HTERT RPE-1 (cell line): Measurements from ENCODE around the gene ERBB4.

Experiments used
- in situ Hi-C: fragments of 300-500 bp; cut with MboI; formaldehyde crosslinking; loops from 4 replicates; pipeline ENCODE4 v1.14.3; 2020; ENCODE audit warnings: low sequenced_read_pairs

The ERBB4 gene

DNA sequence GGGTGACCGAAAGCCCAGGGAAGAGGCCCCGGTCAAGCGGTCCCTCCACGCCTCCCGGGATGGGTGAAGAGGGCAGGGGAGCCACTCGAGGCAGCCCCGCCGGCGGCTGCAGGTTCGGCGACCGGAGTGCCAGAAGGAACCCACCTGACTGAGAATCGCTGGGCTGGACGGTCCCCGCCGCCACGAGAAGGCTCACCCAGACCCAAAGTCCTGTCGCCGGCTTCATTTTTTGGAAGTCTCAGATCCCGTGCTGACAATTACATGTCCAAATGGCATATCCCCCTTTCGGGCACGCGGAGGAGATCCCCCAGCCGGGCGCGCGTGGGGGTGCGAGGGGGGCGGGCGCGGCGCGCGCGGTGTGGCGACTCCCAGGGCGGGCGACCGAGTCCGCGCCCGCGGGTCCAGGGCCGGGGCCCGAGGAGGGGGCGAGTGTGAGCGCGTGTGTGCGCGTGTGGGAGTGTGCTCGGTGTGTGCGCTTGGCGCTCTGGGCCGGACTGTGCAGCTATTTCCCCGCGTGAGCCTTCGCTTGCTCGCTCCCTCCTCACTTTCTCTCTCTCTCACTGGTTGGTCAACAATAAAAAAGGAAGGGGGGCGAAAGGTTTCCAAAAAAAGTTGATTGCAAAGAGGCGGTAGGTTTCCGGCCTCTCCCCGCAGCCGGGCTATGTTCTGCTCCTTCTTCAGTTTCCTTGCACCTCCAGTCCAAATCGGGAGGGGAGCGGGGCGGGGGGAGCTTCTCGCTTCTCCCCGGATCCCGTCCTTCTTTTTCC, at the start of gene ERBB4:
ERBB4 (minus strand) TSS at position 498 of the 767 bp plus-strand sequence; CDS start at position 226, 272 bp downstream.
- in situ Hi-C loops, result no loop called here

DNA sequence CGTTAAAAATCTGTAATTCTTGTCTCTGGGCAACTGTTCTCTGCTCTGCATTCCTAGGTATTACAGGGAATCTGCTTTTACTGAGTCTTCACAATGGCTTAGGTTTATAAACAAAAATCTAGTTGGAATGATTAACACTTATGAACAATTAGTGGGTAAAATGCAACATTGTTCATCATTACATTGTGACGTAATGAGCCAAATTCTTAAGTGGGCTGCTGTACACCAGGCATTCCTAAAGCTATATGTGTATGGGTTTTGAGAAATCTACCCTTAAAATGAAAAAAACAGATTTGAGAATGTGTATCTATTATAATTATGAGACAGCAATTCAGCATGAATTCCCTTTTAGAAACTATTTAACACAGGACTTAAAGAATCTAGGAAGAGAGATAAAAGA, 41.5 kb upstream of the ERBB4 start:
- in situ Hi-C loops, result no loop called here

DNA sequence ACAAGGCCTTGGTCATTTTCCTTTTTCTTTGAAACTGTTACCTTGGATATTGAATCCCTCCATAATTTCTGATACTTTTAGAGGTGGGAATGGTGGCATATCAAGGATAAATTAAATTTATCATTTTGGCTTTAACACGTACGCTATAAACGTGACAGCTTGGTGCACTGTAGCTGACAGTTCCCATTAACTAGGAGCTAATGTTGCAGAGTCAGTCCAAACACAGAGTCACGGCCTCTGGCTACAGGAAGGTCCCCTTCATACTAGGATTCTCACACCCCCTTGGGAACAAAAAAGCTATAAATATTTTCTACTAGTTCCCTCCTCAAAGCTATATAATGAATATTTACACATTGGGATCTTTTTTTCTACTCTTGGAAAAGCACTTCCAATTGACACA, 17.7 kb upstream of the ERBB4 start:
- in situ Hi-C loops, result no loop called here

DNA sequence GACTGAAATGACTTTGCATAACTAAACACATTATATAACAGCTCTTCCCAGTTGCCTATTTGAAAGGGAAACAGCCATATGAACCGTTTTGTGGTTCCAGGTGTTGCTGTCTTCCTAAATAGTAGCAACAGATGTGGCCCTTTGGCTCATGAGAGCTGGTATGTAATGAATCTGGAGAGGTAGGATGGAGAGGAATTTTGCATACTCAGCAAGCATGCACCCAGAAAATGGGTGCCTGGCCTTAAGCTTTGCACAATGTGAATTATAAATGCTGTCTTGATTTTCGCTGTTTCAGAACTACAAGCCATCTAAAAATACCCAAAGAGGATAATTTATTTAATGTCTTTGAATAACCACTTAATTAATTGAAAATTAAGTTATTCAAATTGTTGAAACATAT, 15.6 kb upstream of the ERBB4 start:
- in situ Hi-C loops, result no loop called here

DNA sequence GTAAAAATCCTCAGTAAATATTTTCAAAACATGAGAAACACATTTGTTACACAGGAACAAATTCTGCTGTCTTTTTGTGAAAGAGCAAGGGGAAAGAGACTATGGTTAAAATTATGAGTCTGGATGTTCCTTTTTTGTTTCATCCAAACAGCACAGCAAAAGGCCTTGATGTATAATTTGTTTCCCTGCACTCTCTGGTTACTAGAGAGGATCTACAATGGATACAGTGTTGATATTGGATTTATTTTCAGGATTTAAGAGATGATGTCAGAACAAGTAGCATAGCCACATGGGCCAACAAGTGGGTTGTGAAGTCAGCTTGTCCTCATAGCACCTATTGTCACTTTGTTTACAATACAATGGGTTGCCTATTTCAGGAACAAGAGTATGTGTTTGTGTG, 11.3 kb upstream of the ERBB4 start:
- in situ Hi-C loops, result no loop called here

DNA sequence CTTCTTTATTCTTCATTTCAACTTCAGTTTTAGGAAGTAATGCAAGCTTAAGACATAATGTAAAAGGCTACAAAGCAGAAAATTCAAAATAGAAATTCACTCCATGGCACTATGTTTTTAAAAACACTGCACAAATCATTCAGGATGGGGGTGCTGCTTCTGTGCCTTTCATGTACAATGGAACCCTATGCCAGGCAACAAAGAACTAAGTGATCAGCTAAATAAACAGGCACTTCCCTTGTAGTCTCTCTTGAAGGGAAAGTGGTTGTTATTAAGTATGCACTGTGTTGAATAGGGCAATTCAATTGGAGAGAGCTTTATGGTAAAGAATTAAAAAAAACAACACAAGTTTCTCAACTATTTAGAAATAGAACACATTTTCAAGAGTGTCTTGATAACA, 10.9 kb upstream of the ERBB4 start:
- in situ Hi-C loops, result no loop called here

DNA sequence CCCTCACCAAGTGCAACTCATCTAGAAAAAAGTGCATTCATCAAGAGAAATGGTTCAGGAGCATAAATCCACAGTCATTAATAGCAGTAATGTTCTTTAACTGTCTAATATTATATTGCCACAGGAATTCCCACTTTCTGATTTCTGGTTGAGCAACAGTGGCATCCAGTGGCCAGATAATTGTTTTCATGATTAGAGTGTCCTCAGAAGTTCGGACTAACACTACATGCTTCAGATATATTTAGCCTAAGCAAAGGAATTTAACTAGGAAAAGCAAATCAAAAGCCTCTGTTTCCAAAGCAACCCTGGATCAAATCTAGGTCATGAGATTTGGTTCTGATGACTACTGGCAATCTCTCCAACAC, 9.8 kb upstream of the ERBB4 start:
- in situ Hi-C loops, result no loop called here

DNA sequence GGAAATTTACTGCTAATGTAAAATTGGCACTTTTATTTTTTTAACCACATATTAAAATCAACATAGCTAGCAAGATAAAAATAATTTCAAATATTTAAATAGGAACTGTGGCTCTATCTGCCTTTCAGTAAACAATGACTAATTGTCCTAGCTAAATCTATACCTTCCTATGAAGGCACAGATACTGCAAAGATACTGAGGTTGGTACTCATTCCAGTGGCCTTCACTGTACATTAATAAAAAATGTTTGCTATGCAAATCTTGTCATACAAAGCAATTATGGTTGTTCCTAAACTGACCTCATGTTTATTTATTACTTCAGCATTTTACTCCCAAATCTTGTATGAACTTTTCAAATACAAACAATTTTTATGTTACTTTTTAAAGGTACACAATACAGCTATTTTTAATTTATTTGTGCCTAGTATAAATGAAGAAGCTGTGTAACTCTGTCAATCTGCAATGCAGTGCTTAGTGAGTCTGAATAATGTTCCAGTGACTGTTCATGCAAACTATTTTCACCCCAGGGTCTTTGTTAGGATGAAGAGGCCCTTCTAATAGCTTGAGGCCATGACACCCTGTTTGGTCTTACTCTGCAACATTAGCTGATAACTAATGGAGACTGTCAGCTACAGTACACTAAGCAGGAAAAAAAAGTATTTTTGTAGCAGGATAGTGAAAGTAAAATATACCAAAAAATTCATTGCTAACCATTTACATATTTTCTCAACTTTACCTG, 9.3 kb upstream of the ERBB4 start:
- in situ Hi-C loops, result no loop called here

DNA sequence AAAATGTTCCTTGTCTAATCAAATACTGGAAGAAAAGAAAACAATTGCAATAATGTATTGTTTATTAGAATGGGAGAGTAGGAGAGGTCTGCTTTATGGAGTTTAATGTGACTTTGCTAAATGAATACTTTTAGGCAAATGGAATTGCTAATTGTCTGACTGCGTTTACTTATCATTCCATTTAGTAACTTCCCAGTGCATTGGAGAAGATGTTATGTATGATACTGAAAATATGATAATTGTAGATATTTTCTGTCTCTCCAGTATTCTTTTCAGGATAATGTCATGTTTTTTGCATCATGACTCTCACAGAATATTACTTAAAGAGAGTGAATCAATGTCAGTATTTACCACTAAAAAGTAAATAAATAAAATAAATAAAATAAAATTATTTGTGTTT, 8.1 kb upstream of the ERBB4 start:
- in situ Hi-C loops, result no loop called here

DNA sequence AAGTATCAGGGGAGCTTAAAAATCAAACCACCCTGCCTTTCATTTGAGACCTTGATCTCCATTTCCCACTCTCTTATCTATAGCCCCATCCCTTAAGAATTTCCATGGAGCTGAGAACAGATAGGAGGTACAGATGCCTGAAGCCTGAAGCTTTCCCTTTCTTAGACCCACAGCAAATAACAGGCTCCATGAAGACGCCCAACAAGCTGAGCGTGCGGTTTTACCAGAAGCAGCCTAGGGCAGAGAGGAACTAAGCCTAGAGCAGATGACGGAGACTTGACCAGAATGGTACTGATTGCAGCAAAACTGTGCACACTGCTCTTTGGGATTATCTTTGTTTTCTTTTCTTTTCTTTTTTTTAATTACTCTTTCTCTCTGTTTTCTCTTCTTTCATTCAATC, 1.7 kb upstream of the ERBB4 start:
- in situ Hi-C loops, result no loop called here

DNA sequence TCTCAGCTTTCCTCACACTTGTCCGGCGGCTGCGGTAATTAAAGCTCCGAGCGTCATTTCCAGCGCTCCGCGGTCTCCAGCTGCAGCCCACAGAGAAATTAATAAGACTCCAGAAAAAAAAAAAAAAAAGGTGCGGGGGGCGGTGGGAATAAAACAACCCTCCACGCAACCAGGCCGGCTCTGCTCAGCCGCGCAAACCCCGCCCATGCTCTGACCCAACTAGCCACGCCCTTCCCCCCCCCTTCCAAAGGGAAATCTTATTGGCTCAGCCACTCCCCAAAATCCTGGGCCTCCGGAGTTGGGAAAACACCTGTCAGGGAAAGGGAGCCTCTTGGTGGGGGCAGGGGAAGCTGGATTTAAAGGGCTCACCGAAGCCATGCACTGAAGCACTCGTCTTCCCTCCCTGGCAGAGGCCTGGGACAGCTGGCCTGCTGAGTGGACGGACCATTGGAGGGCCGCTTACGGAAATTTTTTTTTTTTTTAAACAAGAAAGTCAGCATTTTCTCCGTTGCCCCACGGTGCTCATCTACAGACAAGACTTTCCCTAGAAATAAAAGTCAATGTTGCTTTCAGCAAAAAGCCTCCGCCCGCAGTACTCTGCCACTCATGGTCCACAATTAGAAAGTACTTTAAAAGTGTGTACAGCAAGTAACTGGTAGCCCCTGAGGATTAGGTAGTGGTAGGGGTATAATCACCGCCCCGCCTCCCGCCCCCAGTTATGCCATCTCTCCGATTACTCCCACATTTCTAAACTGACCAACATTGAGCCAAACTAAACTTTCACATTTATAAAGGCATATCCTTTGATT, 674 bp upstream of the ERBB4 start:
- in situ Hi-C loops, result no loop called here

DNA sequence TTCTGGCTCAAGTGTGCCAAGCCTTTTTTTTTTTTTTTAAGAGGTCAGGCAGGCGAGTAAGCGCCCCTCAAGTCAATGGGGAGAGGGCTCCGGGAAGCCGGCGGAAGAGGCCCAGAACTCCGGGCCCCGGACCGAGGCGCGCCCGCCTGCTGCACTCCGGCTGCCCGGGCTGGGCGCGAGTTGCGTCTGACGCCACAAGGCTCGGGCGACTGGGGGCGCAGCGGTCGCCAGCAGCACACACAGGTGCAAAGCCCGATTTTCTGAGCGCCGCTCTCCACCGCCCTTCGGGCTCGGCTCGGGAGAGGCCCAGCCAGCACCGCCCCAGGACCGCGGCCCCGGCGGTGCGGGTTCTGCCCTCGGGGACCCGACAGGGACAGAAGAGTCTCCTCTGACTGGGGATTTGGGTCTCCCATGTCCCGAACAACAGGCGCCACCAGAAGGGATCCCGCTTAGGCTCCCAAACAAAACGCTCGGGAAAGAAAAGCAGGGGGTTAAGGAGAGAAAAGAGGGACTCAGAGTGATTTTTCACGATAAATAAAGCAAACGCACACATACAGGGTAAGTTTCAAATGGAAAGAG, 787 bp downstream of the ERBB4 start:
- in situ Hi-C loops, result no loop called here

DNA sequence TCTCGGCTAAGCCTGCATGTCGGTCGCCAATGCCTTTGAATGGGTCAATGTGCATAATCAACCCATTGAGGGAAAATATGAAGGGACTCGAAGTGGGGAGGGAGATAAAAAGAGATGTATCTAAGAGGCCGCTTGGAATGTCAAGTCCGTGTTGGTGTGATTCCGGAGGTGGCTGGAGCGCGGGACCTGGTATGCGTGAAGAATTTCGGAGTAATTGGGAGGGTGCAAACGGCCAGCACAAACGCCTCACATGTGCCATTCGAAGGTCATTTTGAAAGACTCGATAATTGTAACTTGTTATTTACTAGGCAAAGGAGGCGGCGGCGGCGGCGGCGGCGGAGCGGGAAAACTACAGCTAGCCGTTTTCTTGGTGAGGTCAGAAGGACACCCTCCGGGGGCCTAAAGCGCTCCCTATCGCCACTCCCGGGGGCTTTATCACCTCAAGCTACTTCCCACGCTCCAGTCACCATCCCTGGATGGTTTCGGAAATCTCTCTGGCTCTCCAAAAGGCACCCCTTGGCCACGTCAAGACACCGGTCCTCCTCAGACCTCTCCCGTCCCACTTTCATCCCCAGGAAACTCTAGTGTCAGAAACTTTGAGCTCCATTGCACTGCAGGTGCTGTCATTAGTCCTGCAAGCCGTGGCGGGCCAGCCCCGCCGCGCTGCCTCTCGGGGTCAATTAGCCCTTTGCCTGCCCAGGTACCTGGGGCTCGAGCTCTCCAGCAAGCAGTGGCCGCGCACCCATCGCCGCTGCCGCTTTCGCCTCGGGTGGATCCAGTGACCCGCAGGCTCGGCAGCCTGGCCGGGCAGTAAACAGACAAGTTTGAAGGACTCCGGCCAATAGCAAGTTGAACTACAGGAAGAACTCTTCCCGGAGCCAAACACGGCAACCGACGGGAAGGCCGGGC, 1.5 kb downstream of the ERBB4 start:
- in situ Hi-C loops, result no loop called here

DNA sequence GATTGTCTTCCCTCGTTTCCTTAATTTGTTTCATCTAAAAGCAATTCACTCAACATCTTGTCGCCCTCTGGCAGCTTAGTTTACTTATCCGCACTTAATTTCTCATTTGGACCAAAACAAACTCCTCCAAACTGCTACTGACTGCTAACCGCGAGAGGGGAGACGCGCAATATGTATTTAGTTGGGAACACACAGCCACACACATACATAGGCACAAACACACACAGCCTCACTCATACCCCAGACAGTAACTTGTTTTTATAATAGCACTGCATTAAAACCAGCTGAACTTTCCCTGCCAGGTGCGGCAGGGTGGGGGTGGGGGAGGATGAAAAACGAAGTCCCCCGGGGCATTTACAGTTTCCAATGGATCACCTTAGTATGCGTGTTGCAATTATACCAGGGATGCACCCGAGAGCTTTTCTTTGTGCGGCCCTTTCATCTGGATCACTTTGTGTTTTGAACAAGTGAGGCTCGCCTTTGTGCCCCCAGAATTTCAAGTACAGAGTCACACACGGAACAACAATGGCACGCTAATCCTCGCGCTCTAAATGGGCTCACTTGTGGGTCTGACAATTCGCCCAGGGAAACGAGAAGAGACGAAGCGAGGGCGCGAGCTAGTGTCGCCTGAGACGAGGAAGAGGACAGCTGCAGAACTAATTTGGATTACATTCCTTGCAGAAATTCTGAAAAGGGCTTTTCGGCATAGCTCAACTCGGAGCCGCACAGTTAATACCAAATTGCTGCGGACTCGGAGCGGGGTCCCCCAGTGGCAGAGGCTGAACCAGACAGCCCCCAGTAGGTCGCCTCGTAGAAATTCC, 2.4 kb downstream of the ERBB4 start:
- in situ Hi-C loops, result no loop called here

DNA sequence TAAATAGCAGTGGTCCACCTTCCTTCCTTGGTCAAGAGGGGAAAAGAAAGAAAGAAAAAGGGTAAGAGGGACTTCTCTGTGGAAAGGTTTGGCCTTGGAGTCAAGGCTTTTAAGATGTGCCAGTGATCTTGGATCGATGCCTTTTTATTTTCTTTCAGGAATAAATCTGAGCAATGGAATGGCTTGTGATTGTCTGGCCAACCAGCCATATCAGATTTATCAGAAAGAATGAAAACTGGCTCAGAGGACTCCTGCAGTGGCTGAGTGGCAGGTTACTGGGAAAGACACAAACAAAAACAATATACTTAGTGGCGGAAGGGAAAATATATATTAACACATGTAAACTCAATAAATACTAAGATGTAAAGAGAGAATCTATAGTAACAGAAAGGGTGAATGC, 4.3 kb downstream of the ERBB4 start:
- in situ Hi-C loops, result no loop called here

DNA sequence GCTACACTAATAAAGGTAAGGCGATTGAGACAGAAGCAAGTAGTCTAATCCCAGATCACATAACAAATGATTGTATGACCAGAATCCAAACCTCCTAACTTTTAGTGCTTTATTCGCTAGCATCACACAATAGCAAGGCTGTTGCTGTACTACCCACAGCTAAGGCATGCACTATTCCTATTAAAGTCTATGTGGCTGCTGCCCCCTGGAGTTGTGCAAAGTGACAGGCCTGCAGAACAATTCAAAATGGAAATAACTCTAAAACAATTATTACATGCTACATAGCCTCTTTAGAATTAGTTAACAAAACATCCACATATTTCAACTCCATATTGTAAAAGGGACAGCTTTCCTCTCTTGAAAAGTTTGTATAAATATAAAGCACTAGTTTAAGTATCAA, 6.0 kb downstream of the ERBB4 start:
- in situ Hi-C loops, result no loop called here

DNA sequence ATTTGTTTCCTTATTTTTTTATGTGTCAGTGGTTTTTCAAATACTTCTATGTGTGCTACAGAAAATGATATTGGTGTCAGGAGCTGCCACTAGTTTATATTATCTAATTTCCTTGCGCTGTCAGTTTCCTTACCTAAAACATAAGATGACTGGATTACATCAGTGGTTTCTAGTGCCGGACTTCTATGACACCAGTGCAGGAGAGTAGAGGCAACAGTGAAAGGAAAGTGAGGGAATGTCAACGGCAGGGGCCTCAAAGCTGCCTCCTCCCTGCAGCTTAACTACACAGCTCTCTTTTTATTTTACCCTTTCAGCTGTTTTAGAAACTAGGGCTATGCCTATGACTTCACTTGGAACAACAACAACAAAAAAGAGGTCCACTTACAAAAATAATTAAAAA, 6.5 kb downstream of the ERBB4 start:
- in situ Hi-C loops, result no loop called here

DNA sequence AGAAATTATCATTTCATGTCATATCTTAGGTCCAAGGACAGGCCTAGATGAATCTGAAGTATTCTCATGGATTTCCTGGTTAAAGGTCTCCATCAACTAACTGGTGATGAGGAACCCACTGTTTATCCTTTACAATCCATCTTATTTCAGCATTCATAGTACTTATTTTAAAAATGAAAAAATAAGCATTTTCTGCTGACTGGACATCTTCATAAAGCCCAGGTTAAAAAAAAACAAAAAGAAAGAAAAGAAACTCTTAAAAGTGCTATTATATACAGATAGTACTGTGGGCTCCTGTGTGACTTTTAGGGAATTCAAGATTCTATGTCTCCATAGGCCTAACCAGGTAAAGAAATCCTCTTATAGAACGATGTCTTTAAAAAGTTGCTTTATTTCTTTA, 7.1 kb downstream of the ERBB4 start:
- in situ Hi-C loops, result no loop called here

DNA sequence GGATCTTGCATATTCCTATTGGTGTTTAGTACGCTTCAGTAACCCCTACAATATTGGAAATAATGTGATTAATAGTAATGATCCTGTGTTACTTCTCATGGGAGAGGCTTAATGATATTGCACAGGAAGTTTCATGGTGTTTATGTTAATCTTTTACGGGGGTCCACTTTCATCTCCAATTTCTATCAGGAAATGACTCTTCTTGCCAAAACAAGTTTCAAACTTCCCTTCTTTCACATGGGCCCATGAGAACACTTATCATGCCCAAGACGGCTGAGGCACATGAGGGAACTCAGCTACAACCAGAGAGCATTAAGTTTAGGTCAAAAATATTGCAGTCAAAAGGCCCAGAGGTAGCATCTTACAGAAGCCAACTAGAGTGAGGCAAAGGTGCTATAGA, 7.6 kb downstream of the ERBB4 start:
- in situ Hi-C loops, result no loop called here

DNA sequence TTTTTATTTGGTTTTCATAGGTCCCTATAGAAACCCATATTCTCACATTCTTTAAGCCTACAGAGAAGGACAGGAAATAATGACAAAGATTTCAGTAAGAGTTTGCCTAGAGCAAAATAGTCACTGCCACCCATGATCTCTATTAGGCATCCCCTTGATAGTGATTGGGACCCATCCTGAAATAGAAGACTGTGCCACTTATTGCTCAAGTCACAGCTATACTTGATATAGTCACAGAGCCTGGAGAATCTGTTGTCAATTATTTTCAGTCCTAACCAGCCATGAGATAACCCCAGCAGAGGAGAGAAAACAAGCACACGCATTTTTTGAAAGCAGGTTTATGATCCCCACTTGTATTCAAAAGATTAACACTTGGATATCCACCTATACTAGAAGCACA, 8.2 kb downstream of the ERBB4 start:
- in situ Hi-C loops, result no loop called here
